ENCODE data around the gene WFDC11. TPM values are rescaled to one million over a fixed set of nuclear protein-coding genes. Genes with fewer than 3 reads are reported as not detected.
"Not testable (repeated sequence)": the region's sequence is repeated elsewhere in the genome, so short reads cannot be mapped to it uniquely, and the experiment has no call there.

WFDC11 gene
- total and polyA plus RNA-seq, 2 of the 4 experiments (the other 2 are of a cell fraction), result not detected

DNA sequence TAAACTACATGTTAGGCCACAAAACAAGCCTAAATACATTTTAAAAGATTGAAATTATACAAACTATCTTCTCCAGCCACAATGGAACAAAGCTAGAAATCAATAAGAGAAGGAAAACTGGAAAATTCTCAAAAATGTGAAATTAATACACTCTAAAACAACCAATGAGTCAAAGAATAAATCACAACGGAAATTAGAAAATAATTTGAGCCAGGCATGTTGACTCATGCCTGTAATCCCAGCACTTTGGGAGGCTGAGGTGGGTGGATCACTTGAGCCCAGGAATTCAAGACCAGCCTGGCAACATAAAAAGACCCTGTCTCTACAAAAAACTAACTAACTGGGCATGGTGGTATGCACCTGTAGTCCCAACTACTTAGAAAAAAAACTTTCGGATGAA, 25.5 kb upstream of the WFDC11 start:
- Histone ChIP-seq H3K9ac (ENCODE audit: low read depth, low read length) (no peak overlapping the region), H3K23ac (ENCODE audit: low read depth, low read length) (no peak overlapping the region), H3K36me3 (ENCODE audit: control insufficient read depth, insufficient read depth, low read length) (no peaks in the 10 kb centered on the region), H3K27ac (ENCODE audit: insufficient read depth, low read length) (no peak overlapping the region), H3K9me1 (ENCODE audit: insufficient read depth, low read length) (no peaks in the 10 kb centered on the region), H3K4me1 (ENCODE audit: control insufficient read depth, insufficient read depth, low read length) (no peaks in the 10 kb centered on the region), H2AFZ (replicated peaks; ENCODE audit: low read length, poor library complexity) (no peak overlapping the region), H2AK5ac (ENCODE audit: low read depth, low read length) (no peak overlapping the region), H2BK15ac (ENCODE audit: low read depth, low read length) (no peak overlapping the region), H3K4me3 (ENCODE audit: insufficient read depth, low read depth, low read length) (no peak overlapping the region), H2BK120ac (ENCODE audit: low read depth, low read length) (no peak overlapping the region), H4K8ac (ENCODE audit: low read depth in 2 of 2, low read length in 2 of 2) (no peak overlapping the region), H4K5ac (ENCODE audit: low read depth, low read length) (no peak overlapping the region), H3K27me3 (ENCODE audit: control insufficient read depth, insufficient read depth, low read length) (no peaks in the 10 kb centered on the region), H3K9me3 (ENCODE audit: control insufficient read depth, insufficient read depth, low read length) (no peaks in the 10 kb centered on the region), H3K14ac (replicated peaks; ENCODE audit: low read depth, low read length) (no peak overlapping the region), H3K79me1 (ENCODE audit: low read depth in 1 of 2, low read length in 2 of 2) (no peaks in the 10 kb centered on the region), H4K91ac (ENCODE audit: insufficient read depth, low read depth, low read length) (no peak overlapping the region), H4K20me1 (ENCODE audit: insufficient read depth, low read length) (no peaks in the 10 kb centered on the region), H3K4ac (ENCODE audit: low read depth, low read length) (no peak overlapping the region), H2BK5ac (ENCODE audit: low read depth, low read length, poor library complexity, severe bottlenecking) (no peak overlapping the region), H2BK20ac (ENCODE audit: low read depth, low read length) (no peak overlapping the region), H2AK9ac (replicated peaks; ENCODE audit: low read depth, low read length, poor library complexity) (no peak overlapping the region), H3K18ac (ENCODE audit: low read depth, low read length) (no peak overlapping the region), H3K4me2 (ENCODE audit: low read depth, low read length) (no peak overlapping the region), H3K56ac (ENCODE audit: extremely low read depth, insufficient read depth, low read length) (no peak overlapping the region)
- DNase-seq, result no peak
- dilution Hi-C loops (cut with HindIII; ENCODE audit: low sequenced_read_pairs, unreplicated experiment), result no loop called here
- TF ChIP-seq BHLHE40 (IDR thresholded peaks at IDR 0.05; ENCODE audit: low read depth, low read length) (no peak), MXI1 (IDR thresholded peaks at IDR 0.05; ENCODE audit: borderline replicate concordance, low read depth, low read length) (no peak), CHD1 (IDR thresholded peaks at IDR 0.05; ENCODE audit: low read depth, low read length) (no peak)
- TF ChIP-seq, protein P1, sequence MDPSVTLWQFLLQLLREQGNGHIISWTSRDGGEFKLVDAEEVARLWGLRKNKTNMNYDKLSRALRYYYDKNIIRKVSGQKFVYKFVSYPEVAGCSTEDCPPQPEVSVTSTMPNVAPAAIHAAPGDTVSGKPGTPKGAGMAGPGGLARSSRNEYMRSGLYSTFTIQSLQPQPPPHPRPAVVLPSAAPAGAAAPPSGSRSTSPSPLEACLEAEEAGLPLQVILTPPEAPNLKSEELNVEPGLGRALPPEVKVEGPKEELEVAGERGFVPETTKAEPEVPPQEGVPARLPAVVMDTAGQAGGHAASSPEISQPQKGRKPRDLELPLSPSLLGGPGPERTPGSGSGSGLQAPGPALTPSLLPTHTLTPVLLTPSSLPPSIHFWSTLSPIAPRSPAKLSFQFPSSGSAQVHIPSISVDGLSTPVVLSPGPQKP (IDR thresholded peaks at IDR 0.05; ENCODE audit: borderline replicate concordance, low read depth, low read length), result no peak
- TF ChIP-seq, protein P2, sequence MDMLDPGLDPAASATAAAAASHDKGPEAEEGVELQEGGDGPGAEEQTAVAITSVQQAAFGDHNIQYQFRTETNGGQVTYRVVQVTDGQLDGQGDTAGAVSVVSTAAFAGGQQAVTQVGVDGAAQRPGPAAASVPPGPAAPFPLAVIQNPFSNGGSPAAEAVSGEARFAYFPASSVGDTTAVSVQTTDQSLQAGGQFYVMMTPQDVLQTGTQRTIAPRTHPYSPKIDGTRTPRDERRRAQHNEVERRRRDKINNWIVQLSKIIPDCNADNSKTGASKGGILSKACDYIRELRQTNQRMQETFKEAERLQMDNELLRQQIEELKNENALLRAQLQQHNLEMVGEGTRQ (IDR thresholded peaks at IDR 0.05; ENCODE audit: low read depth, low read length), result no peak
- WGBS, 2 experiments (ENCODE audit: extremely low coverage in 2 of 2, insufficient read length in 1 of 2), result no CpG with 5 or more reads among the region's 2 CpGs
- no TSS peak for BruUV-seq (replicated peaks)
- ChIA-PET POLR2A (ENCODE audit: unreplicated experiment) (no interaction called here), CTCF (no interaction called here)
- in situ Hi-C loops (cut with MboI; ENCODE audit: low sequenced_read_pairs), result no loop called here
- intact Hi-C loops (cut with micrococcal nuclease), result no loop called here
- ATAC-seq (ENCODE audit: low read depth), result no peak

DNA sequence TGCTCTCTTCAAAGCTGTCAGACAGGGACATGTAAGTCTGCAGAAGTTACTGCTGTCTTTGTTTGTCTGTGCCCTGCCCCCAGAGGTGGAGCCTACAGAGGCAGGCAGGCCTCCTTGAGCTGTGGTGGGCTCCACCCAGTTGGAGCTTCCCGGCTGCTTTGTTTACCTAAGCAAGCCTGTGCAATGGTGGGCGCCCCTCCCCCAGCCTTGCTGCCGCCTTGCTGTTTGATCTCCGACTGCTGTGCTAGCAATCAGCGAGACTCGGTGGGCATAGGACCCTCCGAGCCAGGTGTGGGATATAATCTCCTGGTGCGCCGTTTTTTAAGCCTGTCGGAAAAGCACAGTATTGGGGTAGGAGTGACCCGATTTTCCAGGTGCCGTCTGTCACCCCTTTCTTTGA, 23.3 kb upstream of the WFDC11 start:
- H4K8ac ChIP-seq (ENCODE audit: low read depth in 2 of 2, low read length in 2 of 2); POLR2A ChIA-PET (ENCODE audit: unreplicated experiment); H3K27me3 ChIP-seq (ENCODE audit: control insufficient read depth, insufficient read depth, low read length); H2BK15ac ChIP-seq (ENCODE audit: low read depth, low read length); CTCF ChIA-PET; H3K79me1 ChIP-seq (ENCODE audit: low read depth in 1 of 2, low read length in 2 of 2); H3K4ac ChIP-seq (ENCODE audit: low read depth, low read length); H3K4me2 ChIP-seq (ENCODE audit: low read depth, low read length); H3K18ac ChIP-seq (ENCODE audit: low read depth, low read length); DNase-seq; H2AFZ ChIP-seq (replicated peaks; ENCODE audit: low read length, poor library complexity); H3K9me1 ChIP-seq (ENCODE audit: insufficient read depth, low read length); H3K9ac ChIP-seq (ENCODE audit: low read depth, low read length); H2AK5ac ChIP-seq (ENCODE audit: low read depth, low read length); H2BK120ac ChIP-seq (ENCODE audit: low read depth, low read length); H3K56ac ChIP-seq (ENCODE audit: extremely low read depth, insufficient read depth, low read length); dilution Hi-C loops (cut with HindIII; ENCODE audit: low sequenced_read_pairs, unreplicated experiment); H3K23ac ChIP-seq (ENCODE audit: low read depth, low read length); H4K20me1 ChIP-seq (ENCODE audit: insufficient read depth, low read length); H3K9me3 ChIP-seq (ENCODE audit: control insufficient read depth, insufficient read depth, low read length); H2BK20ac ChIP-seq (ENCODE audit: low read depth, low read length); H4K91ac ChIP-seq (ENCODE audit: insufficient read depth, low read depth, low read length); H3K36me3 ChIP-seq (ENCODE audit: control insufficient read depth, insufficient read depth, low read length); H3K4me1 ChIP-seq (ENCODE audit: control insufficient read depth, insufficient read depth, low read length); H3K14ac ChIP-seq (replicated peaks; ENCODE audit: low read depth, low read length); H2AK9ac ChIP-seq (replicated peaks; ENCODE audit: low read depth, low read length, poor library complexity); intact Hi-C loops (cut with micrococcal nuclease); in situ Hi-C loops (cut with MboI; ENCODE audit: low sequenced_read_pairs); ATAC-seq (ENCODE audit: low read depth); H3K4me3 ChIP-seq (ENCODE audit: insufficient read depth, low read depth, low read length); BruUV-seq (replicated peaks); H3K27ac ChIP-seq (ENCODE audit: insufficient read depth, low read length); H2BK5ac ChIP-seq (ENCODE audit: low read depth, low read length, poor library complexity, severe bottlenecking); H4K5ac ChIP-seq (ENCODE audit: low read depth, low read length): not testable (repeated sequence)
- WGBS, 2 experiments (ENCODE audit: extremely low coverage in 2 of 2, insufficient read length in 1 of 2), result 80% methylated on average over 1 of the region's 12 CpGs; no CpG with 5 or more reads in 1 of the 2 experiments
